OCI-LY7 (cell line): ENCODE results near the gene ALOX15B. TPM values are rescaled to one million over a fixed set of nuclear protein-coding genes. Genes with fewer than 3 reads are reported as not detected.

Source experiments
- BruUV-seq: library from RNA; stranded (reverse); fragments of 400-500 nt; replicated peaks from 2 replicates; lab custom pipeline; 2021; lab: Mats Ljungman, UMichigan
- CTCF ChIA-PET: fragments of 300-600 bp; sonication (Branson Sonifier 250); formaldehyde crosslinking; loops from one replicate; lab custom pipeline; 2022; ENCODE audit warnings: antibody characterized with exemption; ENCODE audit not compliant: unreplicated experiment; lab: Charles Lee
- POLR2A ChIA-PET: fragments of 300-600 bp; sonication (Branson Sonifier 250); formaldehyde crosslinking; loops from one replicate; lab custom pipeline; 2022; ENCODE audit warnings: antibody characterized with exemption; lab: Charles Lee
- DNase-seq: peaks from one replicate; pipeline ENCODE4 v3.0.0-alpha.2; 2015; ENCODE audit warnings: low spot score
- H2AFZ ChIP-seq: fragments of 200-600 bp; sonication (generic), shearing (Covaris generic); 2 replicates; pipeline ENCODE4 v1.6.1; 2014; ENCODE audit warnings: mild to moderate bottlenecking, antibody characterized with exemption, low read length, moderate library complexity
- H3K27ac ChIP-seq: fragments of 200-600 bp; sonication (generic); 2 replicates; pipeline ENCODE4 v1.5.1; 2014; ENCODE audit warnings: mixed run types, low read depth, mild to moderate bottlenecking, moderate library complexity, low read length, inconsistent platforms; ENCODE audit not compliant: poor library complexity, severe bottlenecking
- H3K36me3 ChIP-seq: fragments of 200-600 bp; sonication (generic); 2 replicates; pipeline ENCODE4 v1.6.1; 2014; ENCODE audit warnings: mild to moderate bottlenecking, antibody characterized with exemption, low read length, moderate library complexity, mixed read lengths; ENCODE audit not compliant: insufficient read depth
- H3K4me1 ChIP-seq: fragments of 200-600 bp; sonication (generic); 2 replicates; pipeline ENCODE4 v1.5.1; 2014; ENCODE audit warnings: mild to moderate bottlenecking, low read length; ENCODE audit not compliant: insufficient read depth, poor library complexity, severe bottlenecking
- H3K4me2 ChIP-seq: fragments of 200-600 bp; sonication (generic); 2 replicates; pipeline ENCODE4 v1.6.1; 2014; ENCODE audit warnings: mild to moderate bottlenecking, low read length
- H3K4me3 ChIP-seq: fragments of 200-600 bp; sonication (generic); 2 replicates; pipeline ENCODE4 v1.5.1; 2014; ENCODE audit warnings: mild to moderate bottlenecking, low read depth, low read length; ENCODE audit not compliant: poor library complexity, severe bottlenecking
- H3K79me2 ChIP-seq: fragments of 200-600 bp; sonication (generic); 2 replicates; pipeline ENCODE4 v1.6.1; 2016; ENCODE audit warnings: low read depth, mild to moderate bottlenecking, low read length, moderate library complexity, mixed read lengths; ENCODE audit not compliant: insufficient read depth
- H3K9me2 ChIP-seq: fragments of 200-600 bp; sonication (generic); 2 replicates; pipeline ENCODE4 v1.6.1; 2016; ENCODE audit warnings: mild to moderate bottlenecking, low read length, mixed read lengths; ENCODE audit not compliant: insufficient read depth
- H3K9me3 ChIP-seq: fragments of 200-600 bp; sonication (generic); 2 replicates; pipeline ENCODE4 v1.6.1; 2014; ENCODE audit warnings: mild to moderate bottlenecking, mixed run types, low read length, mixed read lengths
- H4K20me1 ChIP-seq: fragments of 200-600 bp; sonication (generic); 2 replicates; pipeline ENCODE4 v1.6.1; 2014; ENCODE audit warnings: mild to moderate bottlenecking, antibody characterized with exemption, low read length, moderate library complexity, mixed read lengths; ENCODE audit not compliant: insufficient read depth
- CTCF ChIP-seq: fragments of 200-600 bp; sonication (generic); conservative IDR thresholded peaks from 2 replicates; pipeline ENCODE4 v1.5.1; 2014; ENCODE audit warnings: mild to moderate bottlenecking, antibody characterized with exemption, low read length, moderate library complexity, mixed read lengths
- EZH2phosphoT487 ChIP-seq: fragments of 200-600 bp; sonication (generic); IDR thresholded peaks from 2 replicates; pipeline ENCODE4 v1.6.1; 2018; ENCODE audit warnings: low read depth, borderline replicate concordance, mild to moderate bottlenecking, mixed run types, antibody characterized with exemption, low read length, moderate library complexity, mixed read lengths
- intact Hi-C: fragments of 100-400 bp; cut with micrococcal nuclease; formaldehyde crosslinking; loops from one replicate; pipeline ENCODE4 v1.10.0; 2022; ENCODE audit not compliant: unreplicated experiment
- total RNA-seq, 2 experiments: library from RNA; depleted of rRNA in 1 of 2; stranded (reverse); fragments of >200 nt in 1 of 2; shearing (Covaris generic) in 1 of 2; gene quantifications; 2 replicates each; pipeline ENCODE4 v1.2.3, GENCODE V29; 2014 to 2022

Gene ALOX15B
- total RNA-seq, 2 experiments from 2014 or later = not detected

DNA sequence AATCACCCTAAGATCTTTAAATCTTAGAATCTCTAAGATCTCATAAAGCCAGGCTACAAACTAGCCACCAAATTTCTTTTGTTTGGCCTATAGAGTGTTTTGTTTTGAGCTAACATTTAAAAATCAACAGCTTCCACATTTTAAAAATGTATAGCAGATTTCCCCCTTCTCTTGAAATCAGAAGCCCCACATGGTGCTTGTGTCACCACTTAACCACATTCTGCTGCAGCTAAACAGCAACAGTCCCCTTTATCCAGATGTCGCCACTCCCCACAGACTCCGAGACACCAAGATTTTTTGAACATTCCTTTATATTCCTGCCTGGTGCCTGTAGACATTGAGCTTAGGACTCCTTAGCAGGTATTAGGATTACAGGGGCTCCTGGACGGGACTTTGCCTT is 20.4 kb upstream of the ALOX15B start:
- H3K4me3 ChIP-seq = no peak overlapping the region
- peaks cover 7% of the 10 kb centered on the region for H3K4me1 ChIP-seq
- DNase-seq = no peak
- no peak overlapping the region for H3K4me2 ChIP-seq
- H4K20me1 ChIP-seq = no peaks in the 10 kb centered on the region
- H3K27ac ChIP-seq = no peak overlapping the region
- BruUV-seq = no TSS peak
- TF ChIP-seq CTCF (no peak), EZH2phosphoT487 (no peak)
- POLR2A ChIA-PET = no interaction called here
- H3K9me2 ChIP-seq = no peaks in the 10 kb centered on the region
- CTCF ChIA-PET = interaction anchor here (0.6 kb wide), 1 partner anchor 17 kb away, joined by 3 read pairs; no protein-coding TSS in a partner anchor
- H3K36me3 ChIP-seq = no peaks in the 10 kb centered on the region
- H2AFZ ChIP-seq = no peak overlapping the region
- no peaks in the 10 kb centered on the region for H3K9me3 ChIP-seq
- no peaks in the 10 kb centered on the region for H3K79me2 ChIP-seq
- intact Hi-C loops = no loop called here

DNA sequence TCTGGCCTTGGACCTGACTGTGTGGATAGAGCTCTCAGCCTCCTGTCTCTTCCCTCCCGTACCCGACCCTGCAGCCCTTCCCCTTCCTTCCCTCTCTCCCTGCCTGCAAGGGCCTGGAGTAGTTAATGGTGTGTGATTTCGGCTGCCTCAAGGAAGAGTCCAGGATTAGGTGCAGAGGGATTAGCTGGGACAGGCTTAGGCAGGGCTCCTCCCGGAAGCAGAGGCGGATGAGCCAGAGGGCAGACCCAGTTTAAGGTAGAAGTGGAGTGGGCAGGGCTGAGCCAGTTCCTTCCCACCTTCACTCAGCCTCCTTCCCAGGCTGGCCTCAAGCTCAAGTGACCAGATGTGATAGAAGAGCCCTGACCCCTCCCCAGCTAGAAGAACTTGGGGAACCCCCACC is 19.7 kb upstream of the ALOX15B start:
- Histone ChIP-seq H4K20me1 (no peaks in the 10 kb centered on the region), H3K4me1 (peaks cover 7% of the 10 kb centered on the region), H3K4me3 (no peak overlapping the region), H3K4me2 (no peak overlapping the region), H3K79me2 (no peaks in the 10 kb centered on the region), H3K9me3 (no peaks in the 10 kb centered on the region), H2AFZ (no peak overlapping the region), H3K27ac (no peak overlapping the region), H3K9me2 (no peaks in the 10 kb centered on the region), H3K36me3 (no peaks in the 10 kb centered on the region)
- DNase-seq = no peak
- intact Hi-C loops = no loop called here
- BruUV-seq = no TSS peak
- TF ChIP-seq EZH2phosphoT487 (no peak), CTCF (no peak)
- ChIA-PET POLR2A (no interaction called here), CTCF (interaction anchor here (0.6 kb wide), 1 partner anchor 18 kb away, joined by 3 read pairs; no protein-coding TSS in a partner anchor)

GRCh38 chr17:8019665-8020650 is 18.9 kb upstream of the ALOX15B start:
- BruUV-seq = no TSS peak
- POLR2A ChIA-PET = no interaction called here
- no peaks in the 10 kb centered on the region for H4K20me1 ChIP-seq
- no peak overlapping the region for H3K27ac ChIP-seq
- H3K9me3 ChIP-seq = no peaks in the 10 kb centered on the region
- CTCF ChIA-PET = no interaction called here
- TF ChIP-seq CTCF = no peak
- no peak for TF ChIP-seq EZH2phosphoT487
- no peak for DNase-seq
- no peak overlapping the region for H3K4me2 ChIP-seq
- H3K9me2 ChIP-seq = no peaks in the 10 kb centered on the region
- H3K79me2 ChIP-seq = no peaks in the 10 kb centered on the region
- intact Hi-C loops = no loop called here
- H3K36me3 ChIP-seq = no peaks in the 10 kb centered on the region
- H3K4me3 ChIP-seq = no peak overlapping the region
- H2AFZ ChIP-seq = no peak overlapping the region
- H3K4me1 ChIP-seq = peaks cover 7% of the 10 kb centered on the region
